HCT116 (cell line): ENCODE measurements around the gene S100A7A. TPM values are rescaled to one million over a fixed set of nuclear protein-coding genes. Genes with fewer than 3 reads are reported as not detected.
"Not testable (repeated sequence)": the region's sequence is repeated elsewhere in the genome, so short reads cannot be mapped to it uniquely, and the experiment has no call there.

Source experiments
- ATAC-seq: fragments of 200-7000 bp; cut with Tn5 transposase; 2 replicates; pipeline ENCODE4 v1.9.1; 2020; ENCODE audit warnings: mild to moderate bottlenecking, moderate library complexity
- BruUV-seq: library from RNA; stranded (reverse); fragments of 400-500 nt; replicated peaks from 2 replicates; lab custom pipeline; 2021; lab: Mats Ljungman, UMichigan
- CTCF ChIA-PET: fragments of 300-600 bp; sonication (Branson Sonifier 250); formaldehyde crosslinking; loops from one replicate; lab custom pipeline; 2021; ENCODE audit warnings: antibody characterized with exemption; lab: Charles Lee
- POLR2A ChIA-PET: fragments of 300-600, 350-600 bp; sonication (Branson Sonifier 250); formaldehyde crosslinking; loops from one replicate; lab custom pipeline; 2021; ENCODE audit warnings: antibody characterized with exemption; lab: Charles Lee
- RAD21 ChIA-PET, 2 experiments: fragments of 300-600 bp; sonication (Branson Sonifier 250); formaldehyde crosslinking; loops; one replicate each; lab custom pipeline; 2023; ENCODE audit warnings: low total read pairs in 2 of 2; ENCODE audit not compliant: uncharacterized antibody in 2 of 2, unreplicated experiment in 2 of 2, low non-redundant PET in 1 of 2; lab: Charles Lee
- DNase-seq: peaks from one replicate; pipeline ENCODE4 v3.0.0-alpha.2; 2010; ENCODE audit warnings: low read depth, low spot score
- H2AFZ ChIP-seq: fragments of 200-600 bp; shearing (Covaris generic), sonication (generic); 2 replicates; pipeline ENCODE4 v1.6.1; 2017; ENCODE audit warnings: low read depth, mixed run types, mixed read lengths, antibody characterized with exemption, low read length; ENCODE audit not compliant: poor library complexity, severe bottlenecking
- H3K27ac ChIP-seq: 2 replicates; pipeline ENCODE4 v1.5.1; 2012; ENCODE audit warnings: low read depth, low read length
- H3K27me3 ChIP-seq: fragments of 200-600 bp; sonication (generic); 2 replicates; pipeline ENCODE4 v1.6.1; 2016; ENCODE audit warnings: mixed run types, low read length, mixed read lengths; ENCODE audit not compliant: insufficient read depth
- H3K36me3 ChIP-seq, 2 experiments: fragments of 200-500 bp in 1 of 2; fragments of 200-600 bp in 1 of 2; sonication (Bioruptor generic) in 1 of 2; sonication (generic) in 1 of 2; 2 replicates each; pipeline versions ENCODE4 v1.5.1 to v1.6.1; 2014 to 2016; ENCODE audit warnings: low read length in 2 of 2, inconsistent platforms in 1 of 2, mixed read lengths in 1 of 2, mixed run types in 1 of 2; ENCODE audit not compliant: insufficient read depth in 2 of 2, control insufficient read depth in 1 of 2
- H3K4me1 ChIP-seq, 2 experiments: fragments of 200-600 bp in 1 of 2; sonication (generic) in 1 of 2; 2 replicates each; pipeline versions ENCODE4 v1.5.1 to v1.6.1; 2012 to 2017; ENCODE audit warnings: low read length in 2 of 2, inconsistent platforms in 1 of 2, mild to moderate bottlenecking in 1 of 2, mixed read lengths in 1 of 2, mixed run types in 1 of 2, moderate library complexity in 1 of 2; ENCODE audit not compliant: insufficient read depth in 2 of 2, control insufficient read depth in 1 of 2
- H3K4me2 ChIP-seq: fragments of 200-600 bp; sonication (generic); 2 replicates; pipeline ENCODE4 v1.6.1; 2017; ENCODE audit warnings: mixed run types, low read length, mixed read lengths
- H3K4me3 ChIP-seq, 2 experiments: fragments of 200-600 bp in 1 of 2; sonication (generic) in 1 of 2; replicated peaks in 1 of 2; 2 replicates each; pipeline ENCODE4 v1.5.1; 2011 to 2016; ENCODE audit warnings: low read length in 2 of 2, control low read depth in 1 of 2, low read depth in 1 of 2, mild to moderate bottlenecking in 1 of 2, mixed read lengths in 1 of 2, mixed run types in 1 of 2
- H3K79me2 ChIP-seq: fragments of 200-600 bp; sonication (generic); 2 replicates; pipeline ENCODE4 v1.6.1; 2017; ENCODE audit warnings: mild to moderate bottlenecking, mixed run types, low read length, moderate library complexity, mixed read lengths; ENCODE audit not compliant: insufficient read depth
- H3K9ac ChIP-seq: fragments of 200-600 bp; sonication (generic); 2 replicates; pipeline ENCODE4 v1.6.1; 2016; ENCODE audit warnings: low read length, mixed read lengths
- H3K9me2 ChIP-seq: fragments of 200-600 bp; sonication (generic), shearing (Covaris generic); 2 replicates; pipeline ENCODE4 v1.6.1; 2017; ENCODE audit warnings: mixed run types, mild to moderate bottlenecking, moderate library complexity; ENCODE audit not compliant: insufficient read depth
- H3K9me3 ChIP-seq, 2 experiments: fragments of 200-500 bp in 1 of 2; fragments of 200-600 bp in 1 of 2; sonication (Bioruptor generic) in 1 of 2; sonication (generic) in 1 of 2; 2 replicates each; pipeline ENCODE4 v1.6.1; 2014 to 2017; ENCODE audit warnings: low read length in 2 of 2, mixed read lengths in 2 of 2, inconsistent platforms in 1 of 2, low read depth in 1 of 2, mild to moderate bottlenecking in 1 of 2, mixed run types in 1 of 2, moderate library complexity in 1 of 2; ENCODE audit not compliant: control insufficient read depth in 1 of 2, insufficient read depth in 1 of 2
- H4K20me1 ChIP-seq: fragments of 200-600 bp; sonication (generic), shearing (Covaris generic); 2 replicates; pipeline ENCODE4 v1.6.1; 2017; ENCODE audit warnings: mixed run types, mild to moderate bottlenecking, moderate library complexity; ENCODE audit not compliant: insufficient read depth
- CBX3 ChIP-seq: IDR thresholded peaks from 2 replicates; pipeline ENCODE4 v1.6.1; 2012; ENCODE audit warnings: low read depth
- EGR1 ChIP-seq: IDR thresholded peaks from 2 replicates; pipeline ENCODE4 v1.6.1; 2012; ENCODE audit warnings: low read depth
- EZH2phosphoT487 ChIP-seq: fragments of 200-600 bp; IDR thresholded peaks from 2 replicates; pipeline ENCODE4 v1.6.1; 2018; ENCODE audit warnings: antibody characterized with exemption, borderline replicate concordance
- JUND ChIP-seq: IDR thresholded peaks from 2 replicates; pipeline ENCODE4 v1.6.1; 2012
- MAX ChIP-seq: IDR thresholded peaks from 2 replicates; pipeline ENCODE4 v1.6.1; 2012
- SIN3A ChIP-seq: IDR thresholded peaks from 2 replicates; pipeline ENCODE4 v1.6.1; 2012; ENCODE audit warnings: low read depth
- TCF7L2 ChIP-seq: IDR thresholded peaks from 2 replicates; pipeline ENCODE4 v1.7.0; 2011; ENCODE audit warnings: borderline replicate concordance, inconsistent platforms; ENCODE audit not compliant: insufficient read depth, insufficient read length; ENCODE audit errors: extremely low read depth
- YY1 ChIP-seq: IDR thresholded peaks from 2 replicates; pipeline ENCODE4 v1.6.1; 2011; ENCODE audit warnings: low read length, low read depth, moderate library complexity, mild to moderate bottlenecking; ENCODE audit not compliant: insufficient replicate concordance; ENCODE audit errors: extremely low read depth
- intact Hi-C: fragments of 100-400 bp; cut with micrococcal nuclease; formaldehyde crosslinking; loops from 2 replicates; pipeline ENCODE4 v1.10.0; 2022
- total RNA-seq: library from RNA; stranded (reverse); gene quantifications from one replicate; pipeline ENCODE4 v1.2.1, GENCODE V29; 2021; ENCODE audit not compliant: unreplicated experiment
- TF ChIP-seq, protein P1 (sequence below): IDR thresholded peaks from 2 replicates; pipeline ENCODE4 v1.6.1; 2012

S100A7A gene
- total RNA-seq, 1 experiment from 2014 or later: not detected

GRCh38 chr1:153417136-153417888, 992 bp downstream of the S100A7A start:
- TF ChIP-seq, protein P1, sequence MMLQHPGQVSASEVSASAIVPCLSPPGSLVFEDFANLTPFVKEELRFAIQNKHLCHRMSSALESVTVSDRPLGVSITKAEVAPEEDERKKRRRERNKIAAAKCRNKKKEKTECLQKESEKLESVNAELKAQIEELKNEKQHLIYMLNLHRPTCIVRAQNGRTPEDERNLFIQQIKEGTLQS: no peak
- no peak for TF ChIP-seq CBX3
- no peak for TF ChIP-seq EGR1
- TF ChIP-seq EZH2phosphoT487: no peak
- no peak for TF ChIP-seq SIN3A
- TF ChIP-seq MAX: no peak
- TF ChIP-seq YY1: no peak
- no peak for TF ChIP-seq JUND
- TF ChIP-seq TCF7L2: no peak
- H3K4me2 ChIP-seq: no peak overlapping the region
- H3K79me2 ChIP-seq: no peaks in the 10 kb centered on the region
- H3K27ac ChIP-seq: no peak overlapping the region
- RAD21 ChIA-PET: no interaction called here
- H3K9ac ChIP-seq: no peak overlapping the region
- intact Hi-C loops: no loop called here
- H3K9me2 ChIP-seq: no peaks in the 10 kb centered on the region
- BruUV-seq: no TSS peak
- DNase-seq (no peak), ATAC-seq (no peak)
- no peaks in the 10 kb centered on the region for H3K36me3 ChIP-seq
- H3K27me3 ChIP-seq: peaks cover 48% of the 10 kb centered on the region
- POLR2A ChIA-PET: no interaction called here
- no peak overlapping the region for H2AFZ ChIP-seq
- H4K20me1 ChIP-seq: no peaks in the 10 kb centered on the region
- H3K4me1 ChIP-seq: no peaks in the 10 kb centered on the region
- H3K4me3 ChIP-seq: no peak overlapping the region
- no peaks in the 10 kb centered on the region for H3K9me3 ChIP-seq
- CTCF ChIA-PET: no interaction called here

GRCh38 chr1:153418758-153419435, 2.6 kb downstream of the S100A7A start:
- RAD21 ChIA-PET, H3K79me2 ChIP-seq, DNase-seq, H3K9ac ChIP-seq, intact Hi-C loops, ATAC-seq, H2AFZ ChIP-seq, H3K36me3 ChIP-seq, CTCF ChIA-PET, H3K4me2 ChIP-seq, POLR2A ChIA-PET, H3K4me3 ChIP-seq, H3K4me1 ChIP-seq, H3K9me3 ChIP-seq, H3K27ac ChIP-seq, H3K9me2 ChIP-seq, H4K20me1 ChIP-seq, BruUV-seq: not testable (repeated sequence)
- peaks cover 51% of the 10 kb centered on the region for H3K27me3 ChIP-seq

DNA sequence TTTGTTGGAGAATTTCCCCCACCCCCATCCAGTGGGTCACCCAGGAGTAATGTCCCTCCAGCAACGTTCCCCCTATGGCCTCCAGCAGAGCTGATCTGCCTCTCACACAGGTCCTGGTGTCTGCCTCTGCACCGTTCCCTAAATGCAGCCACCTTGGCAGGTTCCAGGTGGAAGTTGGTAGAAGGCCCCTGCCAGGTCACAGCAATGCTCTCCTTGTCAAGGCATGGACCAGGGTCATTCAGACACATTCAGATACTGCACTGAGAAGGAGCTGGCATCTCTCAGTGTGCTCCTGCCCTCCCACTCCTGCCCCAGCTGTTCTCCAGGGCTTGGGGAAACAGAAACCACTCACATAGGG, 3.1 kb downstream of the S100A7A start:
- H3K36me3 ChIP-seq, H3K4me1 ChIP-seq, DNase-seq, H3K9me2 ChIP-seq, intact Hi-C loops, BruUV-seq, CTCF ChIA-PET, H3K79me2 ChIP-seq, H3K4me2 ChIP-seq, H3K9me3 ChIP-seq, ATAC-seq, H3K27ac ChIP-seq, H4K20me1 ChIP-seq, POLR2A ChIA-PET, RAD21 ChIA-PET, H3K9ac ChIP-seq, H3K4me3 ChIP-seq, H2AFZ ChIP-seq: not testable (repeated sequence)
- peaks cover 57% of the 10 kb centered on the region for H3K27me3 ChIP-seq
